ENCODE measurements around the gene AZIN2. TPM values are rescaled to one million over a fixed set of nuclear protein-coding genes. Genes with fewer than 3 reads are reported as not detected.

The AZIN2 gene
- total and polyA plus RNA-seq, 2 of the 13 experiments (the other 11 are each of a cell fraction or from before 2014, with no cell fraction given) = 1.7 to 3.5 TPM

DNA sequence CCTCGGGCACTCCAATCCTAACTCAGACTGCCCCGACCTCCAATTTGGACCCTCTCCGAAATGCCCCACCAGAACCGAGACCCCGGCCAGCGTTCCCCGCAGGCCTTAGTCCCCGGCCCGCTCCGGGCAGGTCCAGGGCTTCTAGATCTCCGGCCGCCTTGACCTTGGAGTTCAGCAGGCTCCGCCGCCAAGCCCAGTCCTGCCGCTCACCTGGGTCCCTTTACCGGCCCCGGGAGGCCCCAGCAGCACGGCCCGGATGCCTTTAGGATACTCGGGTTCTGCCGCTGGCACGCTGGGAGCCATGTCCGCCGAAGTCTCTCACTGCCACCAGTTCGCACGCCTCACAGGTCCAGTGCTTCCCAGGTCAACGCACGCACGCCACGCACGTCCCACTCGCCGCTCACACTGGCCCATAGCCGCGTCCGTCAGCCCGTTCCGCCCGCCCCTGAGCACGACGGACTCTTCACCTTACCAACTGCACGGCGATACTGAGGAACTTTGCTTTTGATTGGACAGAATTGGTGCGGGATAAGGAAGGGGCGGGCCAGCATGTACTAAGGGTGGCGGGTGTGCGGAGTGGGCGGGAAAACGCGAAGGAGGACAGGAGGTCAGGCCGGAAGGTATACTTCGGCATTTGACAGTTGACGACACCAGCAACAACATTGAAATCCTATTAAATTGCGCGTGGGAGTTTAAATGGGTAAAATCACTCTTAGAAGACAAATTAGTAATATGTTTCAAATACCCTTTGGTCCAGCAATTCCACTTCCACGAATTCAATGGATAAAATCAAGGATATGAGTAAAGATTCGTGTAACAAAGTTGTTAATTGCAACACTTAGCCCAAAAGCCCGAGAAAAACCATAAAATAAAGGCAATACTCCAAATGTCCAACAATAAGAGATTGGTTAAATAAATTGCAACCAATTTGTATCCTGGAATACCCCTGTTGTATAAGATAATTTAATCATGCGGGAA is 44.1 kb upstream of the AZIN2 start, which contains the start of gene AK2 (continued):
- TF ChIP-seq, protein P1, sequence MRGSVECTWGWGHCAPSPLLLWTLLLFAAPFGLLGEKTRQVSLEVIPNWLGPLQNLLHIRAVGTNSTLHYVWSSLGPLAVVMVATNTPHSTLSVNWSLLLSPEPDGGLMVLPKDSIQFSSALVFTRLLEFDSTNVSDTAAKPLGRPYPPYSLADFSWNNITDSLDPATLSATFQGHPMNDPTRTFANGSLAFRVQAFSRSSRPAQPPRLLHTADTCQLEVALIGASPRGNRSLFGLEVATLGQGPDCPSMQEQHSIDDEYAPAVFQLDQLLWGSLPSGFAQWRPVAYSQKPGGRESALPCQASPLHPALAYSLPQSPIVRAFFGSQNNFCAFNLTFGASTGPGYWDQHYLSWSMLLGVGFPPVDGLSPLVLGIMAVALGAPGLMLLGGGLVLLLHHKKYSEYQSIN (CRISPR knock-in tag; IDR thresholded peaks at IDR 0.05; ENCODE audit: borderline replicate concordance) = no peak
- peak; percentile 97 for TF ChIP-seq TBX2 (CRISPR knock-in tag; IDR thresholded peaks at IDR 0.05; ENCODE audit: borderline replicate concordance)
- TF ChIP-seq SP140L (CRISPR knock-in tag; IDR thresholded peaks at IDR 0.05; ENCODE audit: borderline replicate concordance) = no peak
- TF ChIP-seq, protein P2, sequence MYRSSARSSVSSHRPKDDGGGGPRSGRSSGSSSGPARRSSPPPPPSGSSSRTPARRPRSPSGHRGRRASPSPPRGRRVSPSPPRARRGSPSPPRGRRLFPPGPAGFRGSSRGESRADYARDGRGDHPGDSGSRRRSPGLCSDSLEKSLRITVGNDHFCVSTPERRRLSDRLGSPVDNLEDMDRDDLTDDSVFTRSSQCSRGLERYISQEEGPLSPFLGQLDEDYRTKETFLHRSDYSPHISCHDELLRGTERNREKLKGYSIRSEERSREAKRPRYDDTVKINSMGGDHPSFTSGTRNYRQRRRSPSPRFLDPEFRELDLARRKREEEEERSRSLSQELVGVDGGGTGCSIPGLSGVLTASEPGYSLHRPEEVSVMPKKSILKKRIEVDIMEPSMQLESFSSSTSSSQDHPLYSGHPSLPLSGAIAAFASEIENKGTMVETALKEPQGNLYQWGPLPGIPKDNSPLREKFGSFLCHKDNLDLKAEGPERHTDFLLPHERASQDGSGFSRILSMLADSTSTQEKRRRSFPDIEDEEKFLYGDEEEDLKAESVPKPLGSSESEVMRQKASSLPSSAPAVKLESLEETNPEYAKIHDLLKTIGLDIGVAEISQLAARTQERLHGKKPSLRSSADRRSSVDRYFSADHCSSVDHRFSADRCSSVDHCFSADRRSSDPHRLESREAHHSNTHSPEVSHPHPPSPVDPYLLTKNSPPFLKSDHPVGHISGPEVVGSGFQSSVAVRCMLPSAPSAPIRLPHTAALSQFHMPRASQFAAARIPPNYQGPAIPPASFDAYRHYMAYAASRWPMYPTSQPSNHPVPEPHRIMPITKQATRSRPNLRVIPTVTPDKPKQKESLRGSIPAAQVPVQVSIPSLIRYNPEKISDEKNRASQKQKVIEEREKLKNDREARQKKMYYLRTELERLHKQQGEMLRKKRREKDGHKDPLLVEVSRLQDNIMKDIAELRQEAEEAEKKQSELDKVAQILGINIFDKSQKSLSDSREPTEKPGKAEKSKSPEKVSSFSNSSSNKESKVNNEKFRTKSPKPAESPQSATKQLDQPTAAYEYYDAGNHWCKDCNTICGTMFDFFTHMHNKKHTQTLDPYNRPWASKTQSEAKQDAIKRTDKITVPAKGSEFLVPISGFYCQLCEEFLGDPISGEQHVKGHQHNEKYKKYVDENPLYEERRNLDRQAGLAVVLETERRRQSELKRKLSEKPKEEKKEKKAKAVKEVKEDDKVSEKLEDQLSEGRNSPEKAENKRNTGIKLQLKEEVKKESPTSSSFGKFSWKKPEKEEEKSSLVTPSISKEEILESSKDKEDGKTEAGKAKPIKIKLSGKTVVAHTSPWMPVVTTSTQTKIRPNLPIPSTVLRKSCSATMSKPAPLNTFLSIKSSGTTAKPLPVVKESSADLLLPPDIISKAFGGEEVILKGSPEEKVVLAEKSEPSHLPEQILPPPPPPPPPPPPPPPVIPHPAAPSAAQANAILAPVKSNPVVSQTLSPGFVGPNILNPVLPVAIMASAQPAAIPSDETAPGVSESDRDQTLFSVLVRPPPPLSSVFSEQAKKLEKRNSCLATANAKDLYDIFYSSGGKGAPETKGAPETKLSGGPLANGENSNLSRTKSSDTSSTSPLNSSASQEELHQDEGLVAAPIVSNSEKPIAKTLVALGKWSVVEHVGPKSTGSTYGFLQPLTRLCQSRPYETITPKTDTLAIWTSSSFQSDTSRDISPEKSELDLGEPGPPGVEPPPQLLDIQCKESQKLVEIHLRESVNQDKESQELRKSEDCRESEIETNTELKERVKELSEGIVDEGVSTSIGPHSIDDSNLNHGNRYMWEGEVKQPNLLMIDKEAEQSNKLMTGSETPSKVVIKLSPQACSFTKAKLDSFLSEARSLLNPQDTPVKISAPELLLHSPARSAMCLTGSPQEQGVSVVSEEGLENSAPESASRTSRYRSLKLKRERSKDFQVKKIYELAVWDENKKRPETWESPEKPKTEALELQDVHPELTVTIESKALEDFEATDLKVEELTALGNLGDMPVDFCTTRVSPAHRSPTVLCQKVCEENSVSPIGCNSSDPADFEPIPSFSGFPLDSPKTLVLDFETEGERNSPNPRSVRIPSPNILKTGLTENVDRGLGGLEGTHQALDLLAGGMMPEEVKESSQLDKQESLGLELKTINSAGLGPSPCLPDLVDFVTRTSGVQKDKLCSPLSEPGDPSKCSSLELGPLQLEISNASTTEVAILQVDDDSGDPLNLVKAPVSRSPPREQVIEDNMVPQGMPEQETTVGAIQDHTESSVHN (CRISPR knock-in tag; IDR thresholded peaks at IDR 0.05) = peak; percentile 93
- peak; percentile 82 for TF ChIP-seq DMAP1 (CRISPR knock-in tag; IDR thresholded peaks at IDR 0.05)
- TF ChIP-seq ZNF660 (CRISPR knock-in tag; IDR thresholded peaks at IDR 0.05; ENCODE audit: borderline replicate concordance, low read depth) = 0 out of 2 replicates have a peak, but pooled peaks have one; percentile 73
- TF ChIP-seq, protein P3, sequence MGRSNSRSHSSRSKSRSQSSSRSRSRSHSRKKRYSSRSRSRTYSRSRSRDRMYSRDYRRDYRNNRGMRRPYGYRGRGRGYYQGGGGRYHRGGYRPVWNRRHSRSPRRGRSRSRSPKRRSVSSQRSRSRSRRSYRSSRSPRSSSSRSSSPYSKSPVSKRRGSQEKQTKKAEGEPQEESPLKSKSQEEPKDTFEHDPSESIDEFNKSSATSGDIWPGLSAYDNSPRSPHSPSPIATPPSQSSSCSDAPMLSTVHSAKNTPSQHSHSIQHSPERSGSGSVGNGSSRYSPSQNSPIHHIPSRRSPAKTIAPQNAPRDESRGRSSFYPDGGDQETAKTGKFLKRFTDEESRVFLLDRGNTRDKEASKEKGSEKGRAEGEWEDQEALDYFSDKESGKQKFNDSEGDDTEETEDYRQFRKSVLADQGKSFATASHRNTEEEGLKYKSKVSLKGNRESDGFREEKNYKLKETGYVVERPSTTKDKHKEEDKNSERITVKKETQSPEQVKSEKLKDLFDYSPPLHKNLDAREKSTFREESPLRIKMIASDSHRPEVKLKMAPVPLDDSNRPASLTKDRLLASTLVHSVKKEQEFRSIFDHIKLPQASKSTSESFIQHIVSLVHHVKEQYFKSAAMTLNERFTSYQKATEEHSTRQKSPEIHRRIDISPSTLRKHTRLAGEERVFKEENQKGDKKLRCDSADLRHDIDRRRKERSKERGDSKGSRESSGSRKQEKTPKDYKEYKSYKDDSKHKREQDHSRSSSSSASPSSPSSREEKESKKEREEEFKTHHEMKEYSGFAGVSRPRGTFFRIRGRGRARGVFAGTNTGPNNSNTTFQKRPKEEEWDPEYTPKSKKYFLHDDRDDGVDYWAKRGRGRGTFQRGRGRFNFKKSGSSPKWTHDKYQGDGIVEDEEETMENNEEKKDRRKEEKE (IDR thresholded peaks at IDR 0.05) = no peak
- TF ChIP-seq, protein P4, sequence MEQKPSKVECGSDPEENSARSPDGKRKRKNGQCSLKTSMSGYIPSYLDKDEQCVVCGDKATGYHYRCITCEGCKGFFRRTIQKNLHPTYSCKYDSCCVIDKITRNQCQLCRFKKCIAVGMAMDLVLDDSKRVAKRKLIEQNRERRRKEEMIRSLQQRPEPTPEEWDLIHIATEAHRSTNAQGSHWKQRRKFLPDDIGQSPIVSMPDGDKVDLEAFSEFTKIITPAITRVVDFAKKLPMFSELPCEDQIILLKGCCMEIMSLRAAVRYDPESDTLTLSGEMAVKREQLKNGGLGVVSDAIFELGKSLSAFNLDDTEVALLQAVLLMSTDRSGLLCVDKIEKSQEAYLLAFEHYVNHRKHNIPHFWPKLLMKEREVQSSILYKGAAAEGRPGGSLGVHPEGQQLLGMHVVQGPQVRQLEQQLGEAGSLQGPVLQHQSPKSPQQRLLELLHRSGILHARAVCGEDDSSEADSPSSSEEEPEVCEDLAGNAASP (CRISPR knock-in tag; IDR thresholded peaks at IDR 0.05; ENCODE audit: borderline replicate concordance) = peak; percentile 80
- peak; percentile 87; the same call in 1 of the 2 replicates for TF ChIP-seq YEATS2 (CRISPR knock-in tag; IDR thresholded peaks at IDR 0.05; ENCODE audit: borderline replicate concordance)
- no peak for TF ChIP-seq TBL1XR1 (IDR thresholded peaks at IDR 0.05; ENCODE audit: borderline replicate concordance, low read length, partially characterized antibody)
- TF ChIP-seq ZNF44 (CRISPR knock-in tag; IDR thresholded peaks at IDR 0.05) = peak; percentile 91
- peak; percentile 10; the same call in 1 of the 2 replicates for TF ChIP-seq PPARG (CRISPR knock-in tag; conservative IDR thresholded peaks at IDR 0.05)
- no peak for TF ChIP-seq CBX5 (CRISPR knock-in tag; IDR thresholded peaks at IDR 0.05; ENCODE audit: borderline replicate concordance)

Measured in HepG2 (cell line).